Natural killer cell (primary cell): Measurements from ENCODE around the gene CPNE4. TPM values are rescaled to one million over a fixed set of nuclear protein-coding genes. Genes with fewer than 3 reads are reported as not detected.

Experiments
- ATAC-seq, 3 donors: fragments of 150-1000 bp in 2 of 3; fragments of 200-7000 bp in 1 of 3; cut with Tn5 transposase; 1 replicate in 1 of 3; 2 replicates in 2 of 3; pipeline ENCODE4 v1.10.0; 2021; ENCODE audit warnings: mild to moderate bottlenecking in 2 of 3, moderate library complexity in 2 of 3
- DNase-seq, 2 donors: peaks; one replicate each; pipeline versions ENCODE4 v3.0.0 to v3.0.0-alpha.2; 2013 to 2021; ENCODE audit warnings: mixed read lengths in 1 of 2
- H3K27ac ChIP-seq: one replicate; pipeline ENCODE4 v1.5.1; 2013; ENCODE audit warnings: mild to moderate bottlenecking, low read length
- H3K27me3 ChIP-seq: one replicate; pipeline ENCODE4 v1.6.1; 2013; ENCODE audit warnings: low read length; ENCODE audit not compliant: control insufficient read depth, insufficient read depth
- H3K36me3 ChIP-seq: one replicate; pipeline ENCODE4 v1.6.1; 2013; ENCODE audit warnings: low read length; ENCODE audit not compliant: control insufficient read depth, insufficient read depth
- H3K4me1 ChIP-seq: one replicate; pipeline ENCODE4 v1.6.1; 2013; ENCODE audit warnings: low read length; ENCODE audit not compliant: control insufficient read depth, insufficient read depth
- H3K4me3 ChIP-seq: one replicate; pipeline ENCODE4 v1.5.1; 2013; ENCODE audit warnings: low read length
- H3K9me3 ChIP-seq: one replicate; pipeline ENCODE4 v1.6.1; 2013; ENCODE audit warnings: low read length; ENCODE audit not compliant: control insufficient read depth, insufficient read depth
- H3K27ac Mint-ChIP-seq, 2 donors: one replicate each; pipeline ENCODE4 v1.8.0; 2022; ENCODE audit warnings: mild to moderate bottlenecking in 2 of 2, mixed read lengths in 2 of 2, moderate library complexity in 1 of 2
- H3K27me3 Mint-ChIP-seq, 2 donors: one replicate each; pipeline ENCODE4 v1.8.0; 2022; ENCODE audit warnings: low read depth in 2 of 2, mixed read lengths in 2 of 2
- H3K36me3 Mint-ChIP-seq: one replicate; pipeline ENCODE4 v1.8.0; 2022; ENCODE audit warnings: mixed read lengths
- H3K4me1 Mint-ChIP-seq, 2 donors: one replicate each; pipeline ENCODE4 v1.8.0; 2022; ENCODE audit warnings: mixed read lengths in 2 of 2
- H3K4me3 Mint-ChIP-seq: one replicate; pipeline ENCODE4 v1.8.0; 2022; ENCODE audit warnings: mild to moderate bottlenecking, moderate library complexity, mixed read lengths
- H3K9me3 Mint-ChIP-seq, 2 donors: one replicate each; pipeline ENCODE4 v1.8.0; 2022; ENCODE audit warnings: mixed read lengths in 2 of 2
- CTCF ChIP-seq: fragments of 200-600 bp; IDR thresholded peaks from one replicate; pipeline ENCODE4 v1.8.0; 2022; ENCODE audit warnings: antibody characterized with exemption
- whole genome bisulfite sequencing: methylation state at CpG from one replicate; pipeline ENCODE4 v1.1.7; 2013; ENCODE audit warnings: missing lambda C conversion rate; ENCODE audit not compliant: insufficient coverage; 5-methylcytosine and 5-hydroxymethylcytosine counted together
- intact Hi-C: fragments of 100-400 bp; cut with micrococcal nuclease; formaldehyde crosslinking; loops from one replicate; pipeline ENCODE4 v1.14.2; 2022
- total RNA-seq, 4 donors: library from RNA; stranded (reverse); fragments of 120-200 nt in 1 of 4; gene quantifications; one replicate each; pipeline versions ENCODE4 v1.2.3 to v1.2.4, GENCODE V29; 2013 to 2022

The CPNE4 gene
- total RNA-seq, 3 donors from 2014 or later (not counting 1 experiment from before 2014, with no cell fraction given) = not detected

DNA sequence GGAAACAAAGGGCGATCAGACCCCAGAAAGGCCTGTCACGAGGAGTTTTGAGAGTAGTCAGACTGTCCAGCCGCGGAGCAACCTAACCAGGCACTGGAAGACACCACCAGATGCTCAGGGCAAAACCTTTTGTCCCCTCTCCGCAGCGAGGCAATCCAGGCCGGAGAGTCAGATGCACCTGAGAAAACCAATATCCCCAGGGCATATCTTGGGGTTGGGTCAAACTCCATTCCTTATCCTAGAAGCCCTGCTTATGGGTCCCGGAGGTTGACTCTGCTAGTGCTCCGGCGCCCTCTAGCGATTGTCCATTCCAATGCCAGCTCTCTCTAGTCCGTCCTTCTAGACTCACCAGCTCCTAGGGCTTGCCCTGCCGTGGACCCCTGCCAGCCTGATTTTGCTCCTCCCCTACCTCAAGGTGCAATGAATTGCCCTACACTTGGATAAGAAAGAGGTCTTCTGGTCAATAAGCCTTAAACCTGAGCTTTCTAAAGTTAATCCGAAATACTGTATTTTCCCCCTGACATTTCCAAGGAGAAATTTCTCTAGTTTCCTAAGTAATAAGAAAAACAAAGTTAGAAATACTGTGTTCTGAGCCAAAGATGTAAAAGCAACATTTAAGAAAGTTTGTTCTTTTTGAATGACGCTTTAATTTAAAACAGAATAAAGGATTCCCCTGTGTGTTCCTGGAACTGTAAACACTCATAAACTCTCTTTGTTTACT, 5.5 kb downstream of the CPNE4 start:
- intact Hi-C loops = no loop called here
- no peak overlapping the region for H3K4me3 ChIP-seq
- peaks cover 21 to 43% of the 10 kb centered on the region in 2 donors for H3K27me3 Mint-ChIP-seq
- no peaks in the 10 kb centered on the region for H3K4me1 ChIP-seq
- TF ChIP-seq CTCF = peak; percentile 33
- WGBS = 30% methylated on average over 14 of the region's 15 CpGs
- DNase-seq (peak; percentile 19 to 58), ATAC-seq (peak in 2 of 3 donors; percentile 52 to 63)
- peaks cover 13% of the 10 kb centered on the region for H3K27me3 ChIP-seq
- H3K4me1 Mint-ChIP-seq = peaks cover 0 to 3% of the 10 kb centered on the region in 2 donors
- H3K36me3 Mint-ChIP-seq = no peaks in the 10 kb centered on the region
- no peak overlapping the region for H3K27ac ChIP-seq
- no peak overlapping the region for H3K27ac Mint-ChIP-seq
- no peak overlapping the region for H3K4me3 Mint-ChIP-seq
- peaks cover 4% of the 10 kb centered on the region for H3K9me3 ChIP-seq
- peaks cover 0 to 1% of the 10 kb centered on the region in 2 donors for H3K9me3 Mint-ChIP-seq
- H3K36me3 ChIP-seq = no peaks in the 10 kb centered on the region

- Mint-ChIP-seq H3K36me3 (no peaks in the 10 kb centered on the region), H3K27ac (no peak overlapping the region), H3K4me3 (no peak overlapping the region), H3K9me3 (no peaks in the 10 kb centered on the region), H3K4me1 (no peaks in the 10 kb centered on the region), H3K27me3 (peaks cover 0 to 8% of the 10 kb centered on the region in 2 donors)
- no peaks in the 10 kb centered on the region for H3K4me1 ChIP-seq
- H3K36me3 ChIP-seq = no peaks in the 10 kb centered on the region
- intact Hi-C loops = no loop called here
- no peaks in the 10 kb centered on the region for H3K27me3 ChIP-seq
- H3K27ac ChIP-seq = no peak overlapping the region
- DNase-seq (no peak), ATAC-seq (no peak)
- H3K9me3 ChIP-seq = no peaks in the 10 kb centered on the region
- no peak for TF ChIP-seq CTCF
- WGBS = 75% methylated on average over 7 of the region's 7 CpGs
- no peak overlapping the region for H3K4me3 ChIP-seq
Measured at GRCh38 chr3:132022914-132023313, 11.9 kb downstream of the CPNE4 start.

GRCh38 chr3:132020058-132020457, 14.8 kb downstream of the CPNE4 start:
- H3K9me3 Mint-ChIP-seq = no peaks in the 10 kb centered on the region
- Histone ChIP-seq H3K4me3 (no peak overlapping the region), H3K27me3 (no peaks in the 10 kb centered on the region), H3K36me3 (no peaks in the 10 kb centered on the region), H3K4me1 (no peaks in the 10 kb centered on the region), H3K27ac (no peak overlapping the region), H3K9me3 (no peaks in the 10 kb centered on the region)
- no peak overlapping the region for H3K27ac Mint-ChIP-seq
- ATAC-seq (no peak), DNase-seq (no peak)
- no peaks in the 10 kb centered on the region for H3K4me1 Mint-ChIP-seq
- WGBS = 6% methylated on average over 2 of the region's 3 CpGs
- TF ChIP-seq CTCF = no peak
- no peaks in the 10 kb centered on the region for H3K27me3 Mint-ChIP-seq
- H3K4me3 Mint-ChIP-seq = no peak overlapping the region
- intact Hi-C loops = no loop called here
- H3K36me3 Mint-ChIP-seq = no peaks in the 10 kb centered on the region

DNA sequence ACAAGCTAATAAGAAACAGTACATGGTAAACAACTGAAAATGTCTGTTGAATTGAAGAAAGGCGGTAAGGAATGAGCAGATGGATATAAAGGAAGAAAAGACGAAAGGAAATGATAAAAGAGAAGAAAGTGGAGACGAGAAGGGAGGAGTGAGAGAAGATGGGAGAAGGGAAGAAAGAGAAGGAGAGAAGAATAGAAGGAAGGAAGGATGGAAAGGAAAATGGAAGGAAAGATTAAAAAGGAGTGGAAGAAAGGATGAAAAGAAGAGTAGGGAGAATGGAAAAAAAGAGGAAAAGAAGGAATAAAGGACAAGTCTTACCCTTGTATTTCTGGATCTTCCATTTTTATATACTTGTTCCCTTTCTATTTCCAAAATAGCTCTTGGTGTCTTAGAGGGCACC, 17.7 kb downstream of the CPNE4 start:
- no peak overlapping the region for H3K4me3 Mint-ChIP-seq
- H3K9me3 ChIP-seq = no peaks in the 10 kb centered on the region
- no peaks in the 10 kb centered on the region for H3K27me3 ChIP-seq
- no peaks in the 10 kb centered on the region for H3K9me3 Mint-ChIP-seq
- H3K4me1 Mint-ChIP-seq = no peaks in the 10 kb centered on the region
- no peaks in the 10 kb centered on the region for H3K36me3 ChIP-seq
- H3K36me3 Mint-ChIP-seq = no peaks in the 10 kb centered on the region
- WGBS = 83% methylated on average over 3 of the region's 3 CpGs
- no peak overlapping the region for H3K27ac Mint-ChIP-seq
- DNase-seq (no peak), ATAC-seq (no peak)
- intact Hi-C loops = no loop called here
- H3K4me1 ChIP-seq = no peaks in the 10 kb centered on the region
- H3K27me3 Mint-ChIP-seq = no peaks in the 10 kb centered on the region
- no peak overlapping the region for H3K27ac ChIP-seq
- no peak overlapping the region for H3K4me3 ChIP-seq
- no peak for TF ChIP-seq CTCF
